Hematopoietic multipotent progenitor cell treated with erythropoietin and hydrocortisone succinate and interleukin-3 and kit ligand, for 15 days (in vitro differentiated cells): Measurements from ENCODE around the gene SATL1.
"Not testable (repeated sequence)": the region's sequence is repeated elsewhere in the genome, so short reads cannot be mapped to it uniquely, and the experiment has no call there.

Experiments
- DNase-seq: peaks from one replicate; pipeline ENCODE4 v3.0.0-alpha.2; 2015; ENCODE audit warnings: low spot score

Gene SATL1

GRCh38 chrX:85108165-85108564, 135.4 kb downstream of the SATL1 start:
- no peak for DNase-seq

GRCh38 chrX:85107407-85107806, 136.2 kb downstream of the SATL1 start:
- DNase-seq: no peak

GRCh38 chrX:85089321-85089840, 154.2 kb downstream of the SATL1 start:
- DNase-seq: no peak

GRCh38 chrX:85084770-85085393, 158.7 kb downstream of the SATL1 start:
- peak; percentile 18 for DNase-seq

GRCh38 chrX:85077247-85077646, 166.3 kb downstream of the SATL1 start:
- not testable (repeated sequence) for DNase-seq

GRCh38 chrX:85065512-85066198, 177.9 kb downstream of the SATL1 start:
- no peak for DNase-seq

GRCh38 chrX:85052636-85053343, 190.8 kb downstream of the SATL1 start:
- no peak for DNase-seq

GRCh38 chrX:85052205-85052604, 191.4 kb downstream of the SATL1 start:
- DNase-seq: no peak

GRCh38 chrX:85051627-85052026, 192.0 kb downstream of the SATL1 start:
- no peak for DNase-seq
